Loucy (cell line): ENCODE data around the gene TUBA8.

Source experiments
- EZH2phosphoT487 ChIP-seq: fragments of 200-600 bp; IDR thresholded peaks from 2 replicates; pipeline ENCODE4 v1.6.1; 2018; ENCODE audit warnings: antibody characterized with exemption, mild to moderate bottlenecking, moderate library complexity, borderline replicate concordance
- TF ChIP-seq, protein P1 (sequence below): fragments of 200-600 bp; sonication (generic); conservative IDR thresholded peaks from 2 replicates; pipeline ENCODE4 v1.5.1; 2014; ENCODE audit warnings: mild to moderate bottlenecking, antibody characterized with exemption, low read length

DNA sequence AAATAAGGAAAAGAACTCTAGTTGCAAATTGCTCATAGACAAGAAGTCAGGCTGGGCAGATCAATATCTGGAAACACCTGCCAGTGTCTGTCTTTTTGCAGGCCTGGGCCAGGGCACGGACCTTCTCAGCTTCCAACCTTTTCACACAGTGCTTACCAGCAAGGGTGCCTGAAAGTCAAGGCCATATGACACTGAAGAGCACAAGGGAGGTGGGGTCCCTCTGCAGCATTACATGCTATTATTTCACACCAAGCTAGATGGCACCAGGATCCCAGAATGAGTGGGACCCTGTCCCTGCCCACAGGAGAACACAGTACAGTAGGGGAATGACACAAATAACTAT is 38.7 kb upstream of the TUBA8 start:
- TF ChIP-seq, protein P1, sequence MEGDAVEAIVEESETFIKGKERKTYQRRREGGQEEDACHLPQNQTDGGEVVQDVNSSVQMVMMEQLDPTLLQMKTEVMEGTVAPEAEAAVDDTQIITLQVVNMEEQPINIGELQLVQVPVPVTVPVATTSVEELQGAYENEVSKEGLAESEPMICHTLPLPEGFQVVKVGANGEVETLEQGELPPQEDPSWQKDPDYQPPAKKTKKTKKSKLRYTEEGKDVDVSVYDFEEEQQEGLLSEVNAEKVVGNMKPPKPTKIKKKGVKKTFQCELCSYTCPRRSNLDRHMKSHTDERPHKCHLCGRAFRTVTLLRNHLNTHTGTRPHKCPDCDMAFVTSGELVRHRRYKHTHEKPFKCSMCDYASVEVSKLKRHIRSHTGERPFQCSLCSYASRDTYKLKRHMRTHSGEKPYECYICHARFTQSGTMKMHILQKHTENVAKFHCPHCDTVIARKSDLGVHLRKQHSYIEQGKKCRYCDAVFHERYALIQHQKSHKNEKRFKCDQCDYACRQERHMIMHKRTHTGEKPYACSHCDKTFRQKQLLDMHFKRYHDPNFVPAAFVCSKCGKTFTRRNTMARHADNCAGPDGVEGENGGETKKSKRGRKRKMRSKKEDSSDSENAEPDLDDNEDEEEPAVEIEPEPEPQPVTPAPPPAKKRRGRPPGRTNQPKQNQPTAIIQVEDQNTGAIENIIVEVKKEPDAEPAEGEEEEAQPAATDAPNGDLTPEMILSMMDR, result peak; percentile 32
- no peak for TF ChIP-seq EZH2phosphoT487
